Brain pericyte (primary cell): Measurements from ENCODE around the gene TMIGD3.
A peak's percentile ranks its signal among the peaks of the same experiment; 100 is the strongest.
"Not testable (repeated sequence)": the region's sequence is repeated elsewhere in the genome, so short reads cannot be mapped to it uniquely, and the experiment has no call there.

Experiments
- DNase-seq: peaks from one replicate; pipeline ENCODE4 v3.0.0-alpha.2; 2012; ENCODE audit warnings: low read depth, low spot score

Gene TMIGD3

DNA sequence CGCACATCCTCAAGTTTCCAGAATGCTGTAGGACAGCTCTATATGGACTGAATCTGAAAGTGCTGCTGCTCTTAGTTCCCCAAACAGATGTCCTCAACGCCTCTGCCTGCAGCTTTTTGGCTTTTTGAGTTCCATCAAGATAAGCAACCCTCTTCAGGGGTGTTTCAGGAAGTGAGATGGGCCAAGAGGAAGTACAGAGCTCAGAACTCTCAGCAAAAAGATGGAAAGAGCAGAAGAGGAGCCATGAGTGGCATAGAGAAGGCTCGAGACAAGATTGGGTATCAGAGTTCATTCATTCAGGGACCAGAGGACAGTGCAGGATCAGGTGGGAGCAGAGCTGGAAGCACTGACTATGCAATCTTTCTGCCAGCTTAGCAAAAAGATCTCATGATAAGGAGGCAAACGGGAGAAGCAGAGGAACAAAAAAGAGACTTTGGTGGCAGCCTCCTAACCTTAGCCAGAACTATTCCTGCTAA, at the start of gene TMIGD3, which contains the start of gene ADORA3:
TSS of gene TMIGD3 (minus strand) at position 49 of the 476 bp plus-strand sequence. CDS start 279 bp downstream, outside the sequence.
TSS of gene ADORA3 (minus strand) at position 49 of the 476 bp plus-strand sequence. CDS start 279 bp downstream, outside the sequence.
- DNase-seq: no peak

DNA sequence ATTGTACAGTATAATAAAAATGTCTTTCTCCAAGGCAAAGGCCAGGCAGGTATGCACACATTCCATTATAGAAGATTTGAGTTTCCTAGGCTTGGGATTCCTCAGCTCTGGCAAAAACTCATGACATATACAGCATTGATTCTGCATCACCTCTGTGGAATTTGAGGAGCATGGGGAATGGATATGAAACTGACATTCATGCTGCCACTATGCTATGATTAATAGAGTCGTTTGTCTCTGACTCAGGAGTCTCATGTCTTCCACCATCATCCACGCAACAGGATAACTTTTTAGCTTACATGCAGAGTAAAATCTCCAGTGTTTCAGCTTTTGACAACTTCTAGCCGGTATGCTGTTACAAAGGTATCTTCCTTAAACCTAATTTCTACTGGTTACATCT, 49.8 kb upstream of the TMIGD3 start:
- no peak for DNase-seq

DNA sequence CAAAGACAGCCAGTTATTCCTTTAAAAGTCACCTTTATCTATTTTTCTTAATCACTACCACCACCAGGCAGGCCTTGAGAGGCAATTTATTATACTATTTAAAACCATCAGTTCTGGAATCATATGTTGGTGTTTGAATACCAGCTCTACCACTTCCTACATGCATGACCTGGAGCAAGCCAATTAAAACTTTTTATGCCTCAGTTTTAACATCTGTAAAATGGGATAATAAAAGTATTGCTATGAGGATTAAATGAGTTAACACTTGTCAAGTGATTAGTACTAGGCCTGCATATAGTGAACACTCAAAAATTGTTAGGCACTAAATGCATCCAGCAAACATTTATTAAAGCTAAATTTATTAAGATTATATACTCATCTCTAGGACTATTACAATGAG, 49.2 kb upstream of the TMIGD3 start:
- DNase-seq: no peak

DNA sequence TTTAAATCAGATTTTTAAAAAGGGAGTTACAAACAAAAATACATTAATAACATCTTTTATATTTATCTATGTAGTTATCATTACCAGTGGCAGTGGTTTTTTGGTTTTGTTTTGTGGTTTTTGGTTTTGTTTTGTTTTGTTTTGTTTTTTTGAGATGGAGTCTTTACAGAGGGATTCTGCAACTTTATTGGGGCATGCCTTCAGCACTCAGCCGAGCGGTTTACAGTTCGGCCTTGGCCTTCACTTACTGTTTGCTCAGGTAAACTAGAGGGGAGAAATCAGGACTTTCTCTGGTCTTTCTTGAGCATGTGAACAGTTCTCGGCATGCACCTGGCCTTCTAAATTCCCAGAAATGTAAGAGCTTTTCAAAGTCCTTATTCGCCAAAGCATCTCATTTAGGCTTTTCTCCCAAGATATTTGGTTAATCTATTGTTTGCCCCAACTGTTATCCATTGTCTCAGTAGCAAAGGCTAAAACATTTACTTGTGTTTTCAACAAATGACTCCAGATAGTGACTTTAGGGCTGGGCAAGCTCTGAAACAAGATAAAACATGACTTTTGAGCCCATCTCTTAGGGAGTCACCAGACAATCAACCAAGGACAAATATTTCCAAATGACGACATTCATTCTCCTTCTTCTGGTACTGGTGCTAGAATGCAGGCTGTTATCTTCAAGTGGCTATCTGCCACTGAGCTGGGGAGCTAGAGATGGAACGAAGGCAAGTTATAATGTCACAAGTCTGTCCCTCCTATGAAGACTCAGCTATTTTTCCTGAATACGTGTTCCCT, 48.4 kb upstream of the TMIGD3 start:
- no peak for DNase-seq

DNA sequence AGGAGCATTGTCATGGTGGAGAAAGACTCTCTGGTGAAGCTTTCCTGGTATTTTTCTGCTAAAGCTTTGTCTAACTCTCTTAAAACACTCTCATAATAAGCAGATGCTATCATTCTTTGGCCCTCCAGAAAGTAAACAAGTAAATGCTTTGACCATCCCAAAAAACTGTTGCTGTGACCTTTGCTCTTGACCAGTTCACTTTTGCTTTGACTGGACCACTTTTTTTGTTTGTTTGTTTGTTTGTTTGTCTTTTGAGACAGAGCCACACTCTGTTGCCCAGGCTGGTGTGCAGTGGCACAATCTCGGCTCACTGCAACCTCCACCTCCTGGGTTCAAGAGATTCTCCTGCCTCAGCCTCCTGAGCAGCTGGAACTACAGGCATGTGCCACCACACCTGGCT, 44.4 kb upstream of the TMIGD3 start:
- not testable (repeated sequence) for DNase-seq

DNA sequence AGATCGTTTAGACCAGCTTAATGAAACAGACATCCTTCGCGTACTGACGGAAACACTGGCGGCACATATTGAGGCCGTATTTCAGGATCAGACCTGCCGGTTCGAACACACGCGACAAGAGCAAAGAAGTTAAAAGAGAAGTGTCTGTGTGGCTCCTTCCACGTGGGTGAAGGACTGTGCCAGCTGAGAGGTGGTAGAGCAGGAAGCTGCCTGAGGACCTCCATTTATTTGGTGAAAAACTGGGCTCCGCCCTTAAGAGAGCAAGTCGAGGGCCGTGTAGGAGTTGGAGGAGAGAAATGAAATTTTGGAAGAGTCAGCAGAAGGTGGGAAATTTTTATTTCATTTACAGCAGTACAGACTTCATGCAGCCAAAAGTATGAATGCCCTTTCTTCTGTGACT, 38.8 kb upstream of the TMIGD3 start:
- no peak for DNase-seq

DNA sequence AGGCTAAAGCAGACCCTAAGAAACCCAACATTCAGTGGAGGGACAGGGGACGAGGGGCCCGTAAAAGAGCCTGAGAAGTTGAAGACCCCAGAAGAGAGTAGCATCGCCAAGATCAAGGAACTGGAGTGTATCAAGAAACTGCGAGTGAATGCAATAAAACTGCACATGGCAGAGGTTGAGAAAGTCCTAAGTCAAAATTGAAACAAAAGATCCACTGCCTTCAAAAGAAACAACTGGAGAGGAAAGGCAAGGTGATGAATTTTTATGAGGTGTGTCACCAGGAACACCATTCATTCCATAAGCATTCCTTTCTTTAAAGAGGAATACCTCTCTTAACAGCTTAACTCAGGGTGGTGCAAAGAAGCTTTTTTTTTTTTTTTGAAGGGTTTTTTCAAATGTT, 38.3 kb upstream of the TMIGD3 start:
- DNase-seq: no peak

DNA sequence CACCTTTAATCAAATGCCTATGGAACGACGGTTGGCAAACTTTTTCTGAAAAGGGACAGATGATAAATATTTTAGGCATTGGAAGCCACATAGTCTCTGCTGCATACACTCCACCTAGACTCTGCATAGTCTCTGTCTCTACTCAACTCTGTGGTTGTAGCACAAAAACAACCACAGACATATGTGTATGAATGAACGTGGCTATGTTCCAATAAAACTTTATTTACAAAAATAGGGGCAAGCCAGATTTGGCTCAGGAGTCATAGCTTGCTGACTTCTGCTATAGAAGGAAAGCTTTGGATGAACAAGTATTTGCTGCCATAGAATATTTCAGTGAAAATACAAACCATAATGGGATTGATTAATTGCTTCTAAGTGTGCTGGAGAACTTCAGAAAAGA, 37.5 kb upstream of the TMIGD3 start:
- no peak for DNase-seq

DNA sequence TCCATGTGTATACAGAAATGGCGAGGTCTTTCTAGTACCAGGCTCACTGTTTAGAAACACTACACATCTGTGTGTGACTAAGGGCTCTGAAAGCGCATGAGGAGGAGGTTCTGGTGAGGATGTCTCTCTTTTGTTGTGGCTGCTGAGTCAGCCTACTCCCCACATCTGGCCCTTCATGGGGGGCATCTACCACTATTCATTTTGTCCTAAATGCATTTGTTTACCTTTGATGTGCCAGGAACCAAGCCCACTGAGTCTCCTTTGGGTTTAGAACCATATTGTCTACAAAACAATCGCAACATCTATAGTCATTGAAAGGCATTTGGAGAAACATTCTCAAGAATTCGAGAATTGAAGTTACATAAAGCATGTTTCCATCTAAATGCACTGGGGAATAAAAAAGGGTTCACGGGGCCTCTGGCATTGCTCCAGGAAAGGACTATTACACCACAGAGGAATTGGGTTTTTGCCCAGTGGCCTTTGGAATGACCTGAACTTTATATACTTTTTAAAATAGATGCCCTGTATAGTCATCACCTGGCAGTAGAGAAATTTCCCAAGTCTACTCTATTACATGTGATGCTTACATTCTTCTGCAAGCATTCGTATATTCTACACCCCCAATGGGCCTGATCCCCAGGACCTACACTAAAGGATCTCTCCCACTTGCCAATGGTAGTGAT, 35.1 kb upstream of the TMIGD3 start:
- DNase-seq: peak; percentile 67

DNA sequence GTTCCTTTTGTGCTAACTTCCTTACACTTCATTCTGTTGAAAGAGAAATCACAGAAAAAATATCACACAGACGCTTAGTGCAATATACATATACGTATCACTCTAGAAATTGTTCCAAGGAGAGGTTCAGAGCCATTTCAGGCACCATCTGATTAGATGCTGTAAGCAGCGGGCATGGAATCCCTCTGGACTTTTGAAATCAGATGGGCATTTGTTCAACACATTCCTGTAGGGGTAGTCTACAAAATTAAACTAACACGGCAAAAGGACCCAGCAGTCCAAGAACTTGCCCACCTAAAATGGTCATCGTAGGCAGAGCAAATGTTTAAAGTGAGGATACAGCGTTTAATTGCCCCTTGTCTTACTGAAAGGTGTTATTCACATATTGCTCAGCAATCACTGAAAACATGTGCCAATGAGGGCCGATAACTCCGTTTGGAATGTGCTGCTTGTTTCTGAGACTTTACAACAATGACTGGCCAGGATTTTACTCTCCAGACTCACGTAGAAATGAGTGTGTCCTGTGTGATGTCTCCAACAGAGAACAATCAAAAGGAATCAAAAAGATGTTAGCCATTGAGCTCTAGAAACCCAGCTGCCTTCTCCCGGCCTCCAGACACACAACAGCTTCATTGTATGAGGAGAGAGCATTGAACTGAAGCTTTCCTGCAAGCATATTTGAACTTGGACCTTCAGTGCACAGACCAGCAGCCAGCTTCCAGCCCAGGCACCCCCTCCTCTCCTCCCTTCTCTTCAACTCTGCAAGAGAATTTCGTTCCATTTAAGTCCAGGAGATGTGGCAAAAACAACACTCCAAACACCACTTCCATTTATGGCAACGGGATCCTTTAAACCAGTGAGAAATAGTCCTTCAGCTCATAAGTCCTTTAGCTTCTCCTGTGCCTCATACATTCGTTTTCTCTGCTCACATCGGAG, 32.1 kb upstream of the TMIGD3 start:
- DNase-seq: no peak

DNA sequence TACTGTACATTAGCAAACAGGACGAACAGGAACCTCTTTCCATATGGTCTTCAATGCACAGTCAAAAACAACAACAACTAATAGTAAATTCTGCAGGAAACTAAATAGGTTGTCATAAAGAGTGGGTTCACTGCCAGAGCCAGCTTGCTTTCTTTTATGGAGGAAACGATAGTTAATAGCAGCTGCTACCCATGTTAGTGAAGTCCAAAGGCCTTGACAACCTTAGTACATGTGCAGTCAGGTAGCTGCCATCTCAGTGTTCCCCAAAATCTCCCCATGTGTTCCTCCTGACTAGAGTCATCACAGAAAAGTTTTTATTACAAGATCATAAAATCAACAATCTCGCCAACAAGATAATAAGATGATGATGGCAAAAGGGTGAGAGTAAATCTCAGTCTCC, 16.6 kb upstream of the TMIGD3 start:
- DNase-seq: no peak

DNA sequence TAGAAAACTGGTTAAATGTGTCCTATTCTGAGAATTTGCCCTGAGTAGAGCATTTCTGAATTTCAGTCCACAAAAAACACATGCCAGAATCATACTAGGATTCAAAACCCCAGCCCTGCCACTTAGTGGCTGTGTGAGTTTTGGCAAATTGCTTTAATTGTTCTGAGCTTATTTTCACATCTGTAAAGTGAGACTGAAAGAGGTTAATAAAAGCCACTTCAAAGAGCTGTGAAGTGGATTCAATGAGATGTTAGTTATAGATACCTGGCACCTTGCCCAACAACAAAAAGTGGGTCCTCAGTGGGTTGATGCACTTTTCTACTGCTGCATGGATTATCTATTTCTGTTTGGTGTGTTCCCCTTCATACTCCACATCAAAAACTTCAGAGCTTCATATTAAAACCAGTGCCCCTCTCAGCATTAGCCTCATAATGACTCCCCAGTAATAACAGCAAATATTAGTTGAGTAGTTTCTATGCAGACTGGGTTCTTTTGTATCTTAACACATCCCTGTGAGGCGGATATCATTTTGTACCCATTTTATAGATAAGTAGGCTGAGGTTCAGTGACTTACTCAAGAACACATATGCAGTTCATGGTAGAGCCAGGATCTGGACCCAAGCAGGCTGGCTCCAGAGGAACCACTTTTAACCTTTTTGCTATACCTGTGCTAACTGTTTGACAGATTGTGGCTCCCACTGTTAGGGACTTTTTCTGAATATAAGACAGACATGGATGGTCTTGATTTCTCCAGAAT, 14.2 kb upstream of the TMIGD3 start:
- DNase-seq: no peak

DNA sequence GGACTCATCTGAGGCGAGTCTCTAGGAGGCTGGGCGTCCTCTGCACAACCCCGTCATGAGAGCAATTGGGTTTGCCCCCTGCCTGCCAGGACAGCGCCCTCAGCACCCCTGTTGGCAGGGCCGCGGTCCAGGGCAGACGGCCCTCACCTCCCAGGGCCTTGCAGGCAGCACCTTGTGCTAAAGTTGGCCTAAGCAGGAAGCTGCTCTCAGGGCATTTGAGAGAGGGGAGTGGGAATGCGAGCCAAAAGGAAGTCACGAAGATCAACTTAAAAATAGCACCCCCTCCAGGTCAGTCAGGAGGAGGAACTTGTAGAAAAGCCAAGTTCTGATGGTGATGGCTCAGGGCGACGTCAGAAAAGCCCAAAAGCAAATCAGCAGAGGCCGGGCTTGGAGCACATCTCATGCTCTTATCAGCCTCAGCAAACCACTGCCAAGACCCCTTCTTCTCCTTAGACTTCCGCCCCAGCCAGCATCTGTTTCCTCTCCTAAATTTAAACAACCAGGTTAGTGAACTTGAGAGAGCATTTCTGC, 12.6 kb upstream of the TMIGD3 start:
- DNase-seq: no peak

DNA sequence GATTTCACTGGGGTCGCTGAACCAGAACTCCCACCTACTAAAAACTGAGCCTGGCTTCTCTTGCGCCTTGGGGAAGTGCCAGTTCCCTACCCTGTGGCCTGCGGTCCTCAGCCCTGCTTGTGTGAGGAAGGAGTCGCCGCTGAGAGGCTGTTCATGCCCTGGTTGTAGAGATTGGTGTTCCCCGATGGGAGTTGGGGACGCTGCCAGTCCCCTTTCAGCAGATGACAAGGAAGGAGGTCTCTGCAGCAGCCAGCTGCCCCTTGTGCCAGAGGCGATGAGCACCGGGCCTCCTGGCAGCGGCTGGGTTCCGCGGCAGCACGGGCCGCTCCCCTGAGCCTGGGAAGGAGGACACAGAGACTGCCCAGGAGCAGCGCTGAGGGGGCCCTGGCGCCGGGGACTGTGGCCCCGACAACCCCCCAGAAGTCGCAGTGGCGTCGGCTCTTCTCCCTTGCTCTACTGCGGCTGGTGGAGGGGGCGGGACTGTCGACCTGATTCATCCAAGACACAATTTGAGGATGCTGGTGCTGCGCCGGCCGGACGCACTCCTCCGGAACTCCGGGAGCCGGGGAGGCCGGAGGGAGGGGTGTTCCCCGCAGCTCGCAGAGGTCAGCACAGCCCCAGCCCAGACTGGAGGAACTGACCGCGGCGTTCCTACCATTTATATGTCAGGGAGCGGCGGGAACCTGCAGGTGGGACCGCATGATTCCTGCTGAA, 12.0 kb upstream of the TMIGD3 start:
- DNase-seq: no peak

DNA sequence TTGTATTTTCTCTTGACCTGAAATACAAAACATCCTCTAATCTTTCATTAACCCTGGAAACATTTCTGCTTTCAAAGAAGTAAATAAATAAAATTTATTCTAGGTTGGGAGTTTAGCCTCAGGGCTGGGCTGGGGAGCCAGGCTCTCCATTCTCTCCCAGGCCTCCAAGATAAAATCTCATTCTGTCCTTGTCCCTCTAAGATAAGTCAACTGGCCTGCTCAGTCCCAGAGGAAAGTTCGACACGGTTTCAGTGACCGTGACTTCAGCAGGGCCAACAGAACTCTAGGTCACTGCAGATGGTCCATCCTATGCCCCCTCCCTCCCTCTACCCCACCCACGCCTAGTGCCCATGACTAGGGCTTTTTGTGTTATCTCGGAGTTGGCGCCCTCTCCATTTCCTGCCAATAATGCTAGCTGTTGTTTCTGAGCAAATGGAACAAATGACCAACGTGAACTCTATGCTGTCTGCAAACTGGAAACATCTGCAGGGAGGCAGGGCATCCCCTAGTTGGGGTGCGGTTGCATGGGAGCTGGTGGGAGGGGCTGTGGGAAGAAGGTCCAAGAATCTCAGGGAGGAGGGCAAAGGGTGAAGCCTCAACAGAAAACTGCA, 10.1 kb upstream of the TMIGD3 start:
- no peak for DNase-seq

DNA sequence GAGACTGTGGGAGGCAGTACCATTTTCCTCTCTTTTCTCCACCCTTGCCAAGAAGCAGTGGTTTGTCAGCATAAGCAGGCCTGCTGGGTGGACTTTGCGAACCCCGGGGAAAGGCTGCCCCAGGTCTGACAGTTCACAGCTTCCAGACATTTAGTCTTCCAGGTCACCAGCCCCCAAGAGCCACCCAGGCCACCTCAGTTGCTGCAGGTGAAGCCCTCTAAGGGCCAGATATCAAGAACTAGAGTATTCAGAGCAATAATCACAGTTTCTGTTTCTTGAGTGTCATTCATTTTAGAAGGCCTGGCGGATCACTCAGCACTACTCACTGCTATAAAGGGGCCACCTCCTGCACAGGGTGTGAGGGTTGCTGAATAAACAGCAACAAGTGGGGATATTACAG, 9.5 kb upstream of the TMIGD3 start:
- no peak for DNase-seq

DNA sequence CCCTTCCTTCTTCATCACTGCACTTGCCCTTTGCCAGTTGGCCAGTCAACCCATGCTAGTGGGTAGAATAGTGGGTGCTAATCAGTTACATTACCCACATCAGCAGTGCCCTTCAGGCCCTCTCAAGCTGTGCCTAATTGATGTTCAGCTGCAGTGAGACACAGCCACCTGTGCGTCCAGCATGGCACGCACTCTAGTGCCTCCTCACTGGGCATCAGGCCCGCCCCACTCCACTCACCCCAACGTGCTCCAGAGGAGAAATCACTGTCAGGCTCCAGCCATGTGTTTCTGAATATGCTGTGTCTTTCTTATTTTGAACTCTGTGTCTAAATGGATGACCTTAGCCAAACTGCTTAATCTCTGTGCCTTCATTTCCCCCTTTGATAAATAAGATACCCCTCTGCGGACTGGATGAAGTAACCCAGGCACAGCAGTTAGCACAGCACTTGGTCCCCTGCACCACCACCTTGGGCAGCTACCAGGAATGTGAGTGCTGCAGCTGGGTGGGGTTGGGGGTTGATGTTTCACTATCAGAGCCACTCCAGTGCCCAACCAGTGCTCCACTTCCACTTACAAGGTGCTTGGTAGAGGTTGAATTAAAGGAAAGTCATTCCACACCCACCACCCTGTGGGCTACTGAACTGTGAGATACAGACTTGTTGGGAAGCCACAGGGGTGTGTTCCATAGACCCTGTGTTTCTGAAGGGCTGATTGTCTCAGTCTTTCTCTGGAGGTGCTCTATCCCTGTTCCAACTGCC, 8.9 kb upstream of the TMIGD3 start:
- DNase-seq: no peak

DNA sequence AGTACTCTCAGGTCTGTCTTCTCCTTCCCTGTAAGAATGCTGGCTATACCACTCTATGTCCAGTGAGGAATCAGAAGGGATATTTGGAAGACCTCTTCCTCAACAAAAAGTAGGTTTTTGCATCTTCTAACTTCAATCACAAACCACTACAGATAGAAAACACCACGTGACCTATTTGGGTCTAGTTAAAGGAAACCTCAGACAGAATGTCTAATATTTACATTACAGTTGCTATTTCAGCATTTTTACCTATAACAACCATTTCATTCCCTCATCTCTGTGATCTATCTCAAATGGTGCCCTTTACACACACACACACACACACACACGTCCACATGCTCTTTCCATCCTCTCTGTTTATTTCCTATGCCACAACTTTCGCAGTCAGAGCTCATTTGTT, 7.9 kb upstream of the TMIGD3 start:
- DNase-seq: no peak

DNA sequence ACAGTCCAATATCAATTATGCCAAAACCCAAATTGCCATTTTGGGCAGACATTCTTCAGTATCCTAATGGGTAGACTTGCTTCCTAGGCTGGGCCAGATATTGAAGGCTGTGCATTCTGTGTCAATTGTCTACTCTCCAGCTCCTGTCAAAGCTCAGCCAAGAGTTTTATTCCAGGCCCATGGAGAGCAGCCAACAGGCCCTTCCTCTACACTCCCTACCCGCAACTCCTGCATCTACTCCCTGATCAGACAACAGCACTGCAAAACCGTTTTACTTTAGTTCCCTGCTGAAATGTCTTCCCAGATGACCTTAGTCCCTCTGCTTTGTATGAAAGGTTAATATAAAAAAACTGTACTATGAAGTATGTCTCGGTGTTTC, 6.6 kb upstream of the TMIGD3 start:
- no peak for DNase-seq
